ENCODE data around the gene ELP5.

The ELP5 gene

GRCh38 chr17:7282752-7283321 lies 30.8 kb downstream of the ELP5 start:
- DNase-seq (ENCODE audit: low read depth, low spot score): no peak

GRCh38 chr17:7283471-7284216 lies 31.6 kb downstream of the ELP5 start:
- DNase-seq (ENCODE audit: low read depth, low spot score): no peak

- no peak for DNase-seq (ENCODE audit: low read depth, low spot score)
Observed at GRCh38 chr17:7284911-7285310, 32.9 kb downstream of the ELP5 start.

GRCh38 chr17:7285679-7286078 lies 33.7 kb downstream of the ELP5 start:
- no peak for DNase-seq (ENCODE audit: low read depth, low spot score)

- no peak for DNase-seq (ENCODE audit: low read depth, low spot score)
Observed at GRCh38 chr17:7289256-7290032, 37.4 kb downstream of the ELP5 start.

GRCh38 chr17:7290166-7290565 lies 38.2 kb downstream of the ELP5 start:
- DNase-seq (ENCODE audit: low read depth, low spot score): no peak

- DNase-seq (ENCODE audit: low read depth, low spot score): no peak
Observed at GRCh38 chr17:7290685-7291084, 38.7 kb downstream of the ELP5 start.

GRCh38 chr17:7292194-7292593 lies 40.2 kb downstream of the ELP5 start:
- DNase-seq (ENCODE audit: low read depth, low spot score): no peak

GRCh38 chr17:7292729-7293128 lies 40.7 kb downstream of the ELP5 start:
- DNase-seq (ENCODE audit: low read depth, low spot score): no peak

- no peak for DNase-seq (ENCODE audit: low read depth, low spot score)
Observed at GRCh38 chr17:7293159-7293558, 41.1 kb downstream of the ELP5 start.

GRCh38 chr17:7293816-7294613 lies 42.0 kb downstream of the ELP5 start:
- no peak for DNase-seq (ENCODE audit: low read depth, low spot score)

- DNase-seq (ENCODE audit: low read depth, low spot score): peak; percentile 59
Observed at GRCh38 chr17:7294614-7295153, 42.7 kb downstream of the ELP5 start, which contains the start of gene YBX2. YBX2 (minus strand) TSS chr17:7294639; CDS start chr17:7294500, 139 bp downstream.

- DNase-seq (ENCODE audit: low read depth, low spot score): no peak
Observed at GRCh38 chr17:7295230-7296180, 43.5 kb downstream of the ELP5 start.

- DNase-seq (ENCODE audit: low read depth, low spot score): peak; percentile 92
Observed at GRCh38 chr17:7296189-7296861, 44.3 kb downstream of the ELP5 start.

- no peak for DNase-seq (ENCODE audit: low read depth, low spot score)
Observed at GRCh38 chr17:7304179-7304578, 52.2 kb downstream of the ELP5 start.

GRCh38 chr17:7306911-7307685 lies 55.1 kb downstream of the ELP5 start, which contains the start of gene EIF5A:
EIF5A (plus strand) TSS chr17:7307628; CDS start chr17:7309636, 2,008 bp downstream.
- peak; percentile 100 for DNase-seq (ENCODE audit: low read depth, low spot score)

GRCh38 chr17:7307686-7308624 lies 55.9 kb downstream of the ELP5 start:
- DNase-seq (ENCODE audit: low read depth, low spot score): peak; percentile 63

All from astrocyte of the hippocampus (primary cell).